Activated naive CD4-positive, alpha-beta T cell treated with Interleukin-2 at 50 U/mL for 16 hours (primary cell): Measurements from ENCODE around the gene HSBP1.

Source experiments
- DNase-seq: peaks from one replicate; pipeline ENCODE4 v3.0.0-alpha.2; 2020

HSBP1 gene

GRCh38 chr16:83807710-83808572 is at the start of gene HSBP1:
Gene HSBP1, plus strand, starts transcription at chr16:83807978. Its CDS starts 99 bp downstream, at chr16:83808077.
- peak; percentile 95 for DNase-seq

DNA sequence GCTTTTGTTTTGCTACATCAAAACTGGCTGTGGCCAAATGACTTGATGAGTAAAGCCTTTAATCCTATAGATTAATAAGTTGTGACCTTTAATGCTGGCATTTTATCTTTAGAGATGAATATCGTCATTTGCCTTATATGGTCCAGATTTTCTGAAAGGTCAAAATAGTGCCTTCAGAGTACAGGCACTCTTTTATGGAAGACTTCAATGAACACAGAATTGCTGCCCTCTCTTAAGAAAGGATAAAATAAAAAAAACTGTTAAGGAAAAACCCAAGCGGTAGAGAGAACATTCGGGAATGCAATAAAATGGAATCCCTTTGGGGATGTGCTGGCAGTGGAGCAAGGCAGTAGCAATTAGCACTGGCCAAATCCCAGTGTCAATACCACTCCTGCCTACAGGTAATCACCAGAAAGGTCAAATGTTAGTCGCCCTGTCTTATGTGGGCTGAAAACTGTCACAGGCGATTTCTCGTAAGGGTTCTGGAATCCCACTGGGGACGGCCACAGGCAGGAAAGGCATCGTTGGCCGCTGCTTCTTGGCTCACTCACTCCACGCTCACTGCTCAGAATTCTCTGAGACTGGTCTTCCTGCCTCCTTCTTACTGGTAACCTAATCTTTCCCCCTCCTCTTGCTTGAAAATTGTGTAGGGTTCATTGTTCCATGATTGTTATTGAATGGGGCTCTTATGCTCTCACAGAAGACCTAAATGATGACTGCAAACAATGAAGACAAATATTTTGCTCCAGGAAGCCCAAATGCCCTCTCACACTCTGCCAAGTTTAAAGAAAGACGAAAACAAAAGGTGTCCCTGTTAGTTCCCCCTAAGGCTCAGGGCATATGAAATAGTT is 45.4 kb upstream of the HSBP1 start:
- no peak for DNase-seq

DNA sequence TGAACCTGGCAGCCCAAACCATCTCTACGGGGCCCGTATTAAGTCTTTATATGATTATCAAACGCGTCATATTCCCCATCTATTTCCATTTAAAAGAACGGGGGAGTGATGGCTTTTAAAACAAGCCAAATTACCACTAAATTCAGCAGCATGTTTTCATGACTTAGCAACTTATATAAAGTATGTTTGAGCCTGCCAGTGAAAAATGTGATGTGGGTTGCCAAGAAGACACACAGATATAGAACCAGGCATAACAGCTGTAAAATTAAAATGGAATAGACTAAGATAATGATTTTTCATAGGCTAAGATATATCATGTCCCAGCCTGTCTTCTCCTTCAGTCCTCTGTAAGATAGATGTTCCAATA is 44.8 kb upstream of the HSBP1 start:
- DNase-seq, result no peak

DNA sequence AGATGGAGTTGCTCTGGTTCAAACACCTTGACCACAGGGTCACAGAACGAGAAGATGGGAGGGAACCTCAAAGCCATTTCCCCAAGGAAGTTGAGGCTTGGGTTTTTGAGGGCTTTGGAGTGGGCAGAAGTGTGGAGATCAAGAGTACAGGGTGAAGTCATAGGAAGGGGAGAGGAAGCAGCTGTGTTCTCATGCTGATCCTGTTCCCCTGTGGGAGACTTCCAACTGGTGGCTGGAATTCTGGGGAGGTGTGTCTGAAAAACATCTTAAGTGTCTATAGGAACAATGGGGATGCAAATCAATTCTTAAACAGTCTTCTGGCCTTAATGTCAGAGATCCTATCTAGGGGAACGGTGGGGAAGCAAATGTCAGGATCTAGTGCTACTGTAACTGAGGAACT is 38.8 kb upstream of the HSBP1 start:
- no peak for DNase-seq

GRCh38 chr16:83769397-83770008 is 38.3 kb upstream of the HSBP1 start:
- no peak for DNase-seq

- DNase-seq, result no peak
Observed at GRCh38 chr16:83771306-83771942, 36.4 kb upstream of the HSBP1 start.

DNA sequence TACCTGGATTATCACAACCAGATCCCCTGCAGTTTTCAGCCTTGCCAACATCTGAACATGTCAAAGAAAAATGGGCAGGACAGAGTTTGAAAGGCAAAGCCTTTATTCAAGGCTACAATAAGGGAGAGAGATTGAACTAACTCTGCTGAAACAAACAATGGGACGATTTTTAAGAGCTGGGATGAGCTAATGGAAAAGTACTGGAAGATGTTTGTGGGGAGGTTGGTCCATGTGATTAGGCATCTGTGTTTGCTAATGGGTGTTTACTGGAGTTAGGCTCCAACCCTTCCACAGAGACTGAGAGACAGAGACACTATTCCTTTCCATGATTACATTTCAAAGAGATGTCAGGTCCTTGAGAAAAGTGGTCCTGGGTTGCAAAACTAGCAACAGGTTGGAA is 35.0 kb upstream of the HSBP1 start:
- no peak for DNase-seq

- DNase-seq, result no peak
Observed at GRCh38 chr16:83774066-83774465, 33.7 kb upstream of the HSBP1 start.

- DNase-seq, result no peak
Observed at GRCh38 chr16:83776944-83777343, 30.8 kb upstream of the HSBP1 start.

DNA sequence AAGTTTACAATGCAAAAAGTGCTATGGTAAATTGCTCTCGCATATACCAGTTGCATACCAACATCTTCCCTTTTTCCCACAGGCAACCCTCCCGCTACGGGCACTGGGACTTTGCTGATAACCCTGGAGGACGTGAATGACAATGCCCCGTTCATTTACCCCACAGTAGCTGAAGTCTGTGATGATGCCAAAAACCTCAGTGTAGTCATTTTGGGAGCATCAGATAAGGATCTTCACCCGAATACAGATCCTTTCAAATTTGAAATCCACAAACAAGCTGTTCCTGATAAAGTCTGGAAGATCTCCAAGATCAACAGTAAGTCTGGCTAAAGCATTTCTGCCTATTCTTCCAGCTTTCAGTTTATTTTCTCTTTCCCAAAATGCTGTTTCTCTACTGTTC is 27.9 kb upstream of the HSBP1 start:
- no peak for DNase-seq

DNA sequence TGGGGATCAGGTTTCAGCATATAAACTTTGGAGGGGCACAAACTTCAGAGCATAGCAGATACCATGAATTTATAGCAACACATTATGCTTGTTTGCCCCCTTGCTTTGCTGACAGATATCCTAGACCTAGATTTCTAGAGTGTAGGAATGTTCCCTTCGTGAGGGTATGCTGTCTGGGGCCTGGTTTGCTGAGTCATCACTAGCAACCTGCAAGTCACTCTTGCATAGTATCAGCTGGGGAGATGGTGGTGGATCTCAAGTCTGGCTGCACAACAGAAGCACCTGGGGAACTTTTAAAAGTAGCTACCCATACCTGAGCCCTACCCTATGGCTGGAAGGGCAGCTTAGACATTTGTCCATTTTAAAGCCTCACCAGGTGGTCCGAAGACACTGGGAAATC is 22.3 kb upstream of the HSBP1 start:
- DNase-seq, result no peak

DNA sequence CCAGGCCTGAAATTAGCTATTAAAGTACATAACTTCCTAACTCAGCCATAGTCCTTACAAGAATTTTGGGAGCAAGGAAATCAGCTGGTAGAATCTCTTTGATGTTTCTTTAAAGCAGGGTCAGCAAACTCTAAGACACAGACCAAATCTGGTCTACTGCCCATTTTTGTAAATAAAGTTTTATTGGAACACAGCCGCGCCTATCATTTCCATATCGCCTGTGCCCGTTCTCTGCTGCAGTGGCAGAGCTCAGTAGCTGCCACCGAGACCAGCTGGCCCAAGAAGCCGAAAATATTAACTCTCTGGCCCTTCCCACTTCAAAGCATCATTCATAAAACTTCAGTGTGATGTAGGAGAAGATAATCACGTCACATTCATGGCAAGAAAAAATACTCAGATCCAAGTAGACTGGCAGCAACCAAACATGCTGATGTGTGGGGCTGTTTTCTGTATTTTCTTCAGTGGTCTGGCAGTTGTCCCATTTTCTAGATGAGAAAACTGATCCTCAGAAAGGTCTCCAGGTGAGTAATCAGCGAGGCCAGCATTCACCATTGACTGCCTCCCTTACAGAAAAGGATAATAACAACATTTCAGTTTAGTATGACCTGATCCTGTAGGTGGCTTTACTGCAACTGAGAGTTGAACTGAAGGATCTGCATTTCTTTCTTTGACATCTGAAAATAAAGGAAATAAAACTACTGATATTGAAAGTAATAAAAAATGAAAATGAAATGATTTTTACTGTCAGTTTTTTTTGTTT is 18.0 kb upstream of the HSBP1 start:
- DNase-seq, result no peak

- DNase-seq, result no peak
Observed at GRCh38 chr16:83791916-83792315, 15.9 kb upstream of the HSBP1 start.

GRCh38 chr16:83792391-83792790 is 15.4 kb upstream of the HSBP1 start:
- DNase-seq, result no peak

- no peak for DNase-seq
Observed at GRCh38 chr16:83793179-83793578, 14.6 kb upstream of the HSBP1 start.

DNA sequence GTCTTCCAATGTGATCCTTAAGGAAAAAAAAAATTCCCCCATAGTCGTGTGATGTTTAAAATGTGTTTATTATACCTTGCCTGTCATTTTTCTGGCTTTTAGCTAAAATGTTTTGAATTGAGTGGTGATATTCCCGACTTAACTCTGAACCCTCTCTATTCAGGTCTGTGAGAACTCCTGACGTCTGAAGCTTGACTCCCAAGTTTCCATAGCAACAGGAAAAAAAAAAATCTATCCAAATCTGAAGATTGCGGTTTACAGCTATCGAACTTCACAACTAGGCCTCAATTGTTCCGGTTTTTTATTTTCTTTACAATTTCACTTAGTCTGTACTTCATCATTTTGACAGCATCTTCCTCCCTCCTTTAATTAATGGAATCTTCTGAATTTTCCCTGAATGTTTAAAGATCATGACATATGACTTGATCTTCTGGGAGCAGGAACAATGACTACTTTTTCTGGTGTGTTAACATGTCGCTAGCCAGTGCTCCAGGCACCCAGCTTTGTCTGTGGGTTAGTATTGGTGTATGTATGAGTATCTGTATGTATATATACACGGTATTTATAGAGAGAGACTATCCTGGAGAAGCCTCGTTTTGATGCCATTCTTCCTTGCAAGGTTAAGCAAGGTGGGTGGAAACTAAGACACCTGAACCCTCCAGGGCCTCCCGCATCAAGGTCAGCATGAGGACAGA is 12.8 kb upstream of the HSBP1 start:
- DNase-seq, result no peak

DNA sequence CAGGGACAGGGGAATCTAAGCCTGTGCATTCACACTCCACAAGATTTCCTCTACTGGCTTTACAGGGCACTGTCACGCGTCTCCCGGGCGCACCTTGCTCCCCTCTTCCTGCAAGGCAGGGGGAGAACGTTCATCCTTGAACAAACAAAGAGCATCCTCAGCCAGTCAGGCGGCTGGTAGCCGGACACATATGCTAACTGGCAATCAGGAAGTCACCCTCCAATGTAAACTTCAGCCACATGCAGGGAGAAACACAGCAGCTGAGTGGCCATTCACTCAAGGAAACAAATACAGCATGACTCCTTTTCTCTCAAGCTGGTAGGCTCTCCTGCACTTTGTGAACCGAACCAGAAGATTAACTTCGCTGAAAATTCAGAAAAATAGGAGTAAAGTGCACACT is 10.8 kb upstream of the HSBP1 start:
- DNase-seq, result no peak

GRCh38 chr16:83799336-83799735 is 8.4 kb upstream of the HSBP1 start:
- no peak for DNase-seq

GRCh38 chr16:83802135-83802534 is 5.6 kb upstream of the HSBP1 start:
- no peak for DNase-seq

- no peak for DNase-seq
Observed at GRCh38 chr16:83802554-83803205, 5.1 kb upstream of the HSBP1 start.

GRCh38 chr16:83803811-83804210 is 4.0 kb upstream of the HSBP1 start:
- DNase-seq, result no peak
